ENCODE data around the gene ZNF697.

DNA sequence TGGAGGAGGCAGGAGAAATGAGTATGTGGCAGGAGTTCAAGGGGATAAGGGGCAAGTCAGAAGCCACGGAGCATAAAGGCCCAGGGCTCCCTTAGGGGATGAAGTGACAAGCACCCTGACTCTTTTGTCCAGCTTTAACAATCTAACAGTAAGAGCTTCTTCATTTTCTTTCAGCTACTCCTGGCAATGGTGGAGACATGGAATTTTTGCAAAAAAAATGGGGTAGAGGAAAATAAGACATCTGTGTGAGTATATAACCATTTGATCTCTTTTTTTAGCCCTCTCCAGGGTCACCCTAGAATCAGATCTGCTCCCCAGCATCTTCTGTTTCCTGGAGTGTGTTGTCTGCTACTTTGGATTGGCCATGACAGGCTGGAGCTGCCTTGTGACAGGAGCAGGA lies 47.1 kb downstream of the ZNF697 start:
- TF ChIP-seq E2F4 (CRISPR knock-in tag; IDR thresholded peaks at IDR 0.05; ENCODE audit: borderline replicate concordance, low read depth) (no peak), ZNF396 (CRISPR knock-in tag; IDR thresholded peaks at IDR 0.05; ENCODE audit: borderline replicate concordance) (no peak), ELF4 (CRISPR knock-in tag; IDR thresholded peaks at IDR 0.05; ENCODE audit: low read depth) (no peak)
- TF ChIP-seq, protein P1, sequence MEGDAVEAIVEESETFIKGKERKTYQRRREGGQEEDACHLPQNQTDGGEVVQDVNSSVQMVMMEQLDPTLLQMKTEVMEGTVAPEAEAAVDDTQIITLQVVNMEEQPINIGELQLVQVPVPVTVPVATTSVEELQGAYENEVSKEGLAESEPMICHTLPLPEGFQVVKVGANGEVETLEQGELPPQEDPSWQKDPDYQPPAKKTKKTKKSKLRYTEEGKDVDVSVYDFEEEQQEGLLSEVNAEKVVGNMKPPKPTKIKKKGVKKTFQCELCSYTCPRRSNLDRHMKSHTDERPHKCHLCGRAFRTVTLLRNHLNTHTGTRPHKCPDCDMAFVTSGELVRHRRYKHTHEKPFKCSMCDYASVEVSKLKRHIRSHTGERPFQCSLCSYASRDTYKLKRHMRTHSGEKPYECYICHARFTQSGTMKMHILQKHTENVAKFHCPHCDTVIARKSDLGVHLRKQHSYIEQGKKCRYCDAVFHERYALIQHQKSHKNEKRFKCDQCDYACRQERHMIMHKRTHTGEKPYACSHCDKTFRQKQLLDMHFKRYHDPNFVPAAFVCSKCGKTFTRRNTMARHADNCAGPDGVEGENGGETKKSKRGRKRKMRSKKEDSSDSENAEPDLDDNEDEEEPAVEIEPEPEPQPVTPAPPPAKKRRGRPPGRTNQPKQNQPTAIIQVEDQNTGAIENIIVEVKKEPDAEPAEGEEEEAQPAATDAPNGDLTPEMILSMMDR (IDR thresholded peaks at IDR 0.05), result no peak
- TF ChIP-seq, protein P2, sequence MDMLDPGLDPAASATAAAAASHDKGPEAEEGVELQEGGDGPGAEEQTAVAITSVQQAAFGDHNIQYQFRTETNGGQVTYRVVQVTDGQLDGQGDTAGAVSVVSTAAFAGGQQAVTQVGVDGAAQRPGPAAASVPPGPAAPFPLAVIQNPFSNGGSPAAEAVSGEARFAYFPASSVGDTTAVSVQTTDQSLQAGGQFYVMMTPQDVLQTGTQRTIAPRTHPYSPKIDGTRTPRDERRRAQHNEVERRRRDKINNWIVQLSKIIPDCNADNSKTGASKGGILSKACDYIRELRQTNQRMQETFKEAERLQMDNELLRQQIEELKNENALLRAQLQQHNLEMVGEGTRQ (CRISPR knock-in tag; IDR thresholded peaks at IDR 0.05), result no peak
